Measurements from ENCODE around the gene DPEP3.
A peak's percentile ranks its signal among the peaks of the same experiment; 100 is the strongest.

Gene DPEP3

DNA sequence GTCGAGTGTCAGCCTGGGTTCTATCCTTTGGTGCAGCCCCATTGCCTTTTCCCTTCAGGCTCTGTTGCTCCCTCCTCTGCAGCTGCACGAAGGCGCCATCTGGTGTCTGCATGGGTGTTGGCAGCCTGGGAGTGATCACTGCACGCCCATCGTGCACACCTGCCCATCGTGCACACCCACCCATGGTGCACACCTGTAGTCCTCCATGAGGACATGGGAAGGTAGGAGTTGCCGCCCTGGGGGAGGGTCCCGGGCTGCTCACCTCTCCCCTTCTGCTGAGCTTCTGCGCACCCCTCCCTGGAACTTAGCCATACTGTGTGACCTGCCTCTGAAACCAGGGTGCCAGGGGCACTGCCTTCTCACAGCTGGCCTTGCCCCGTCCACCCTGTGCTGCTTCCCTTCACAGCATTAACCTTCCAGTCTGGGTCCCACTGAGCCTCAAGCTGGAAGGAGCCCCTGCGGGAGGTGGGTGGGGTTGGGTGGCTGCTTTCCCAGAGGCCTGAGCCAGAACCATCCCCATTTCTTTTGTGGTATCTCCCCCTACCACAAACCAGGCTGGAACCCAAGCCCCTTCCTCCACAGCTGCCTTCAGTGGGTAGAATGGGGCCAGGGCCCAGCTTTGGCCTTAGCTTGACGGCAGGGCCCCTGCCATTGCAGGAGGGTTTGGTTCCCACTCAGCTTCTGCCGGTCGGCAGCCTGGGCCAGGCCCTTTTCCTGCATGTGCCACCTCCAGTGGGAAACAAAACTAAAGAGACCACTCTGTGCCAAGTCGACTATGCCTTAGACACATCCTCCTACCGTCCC is 51.5 kb downstream of the DPEP3 start:
- DNase-seq, result peak; percentile 67

DNA sequence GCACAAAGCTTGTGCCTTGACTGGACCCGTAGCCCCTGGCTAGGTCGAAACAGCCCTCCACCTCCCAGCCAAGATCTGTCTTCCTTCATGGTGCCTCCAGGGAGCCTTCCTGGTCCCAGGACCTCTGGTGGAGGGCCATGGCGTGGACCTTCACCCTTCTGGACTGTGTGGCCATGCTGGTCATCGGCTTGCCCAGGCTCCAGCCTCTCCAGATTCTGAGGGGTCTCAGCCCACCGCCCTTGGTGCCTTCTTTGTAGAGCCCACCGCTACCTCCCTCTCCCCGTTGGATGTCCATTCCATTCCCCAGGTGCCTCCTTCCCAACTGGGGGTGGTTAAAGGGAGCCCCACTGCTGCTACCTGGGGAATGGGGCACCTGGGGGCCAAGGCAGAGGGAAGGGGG is 52.2 kb downstream of the DPEP3 start:
- DNase-seq, result no peak

DNA sequence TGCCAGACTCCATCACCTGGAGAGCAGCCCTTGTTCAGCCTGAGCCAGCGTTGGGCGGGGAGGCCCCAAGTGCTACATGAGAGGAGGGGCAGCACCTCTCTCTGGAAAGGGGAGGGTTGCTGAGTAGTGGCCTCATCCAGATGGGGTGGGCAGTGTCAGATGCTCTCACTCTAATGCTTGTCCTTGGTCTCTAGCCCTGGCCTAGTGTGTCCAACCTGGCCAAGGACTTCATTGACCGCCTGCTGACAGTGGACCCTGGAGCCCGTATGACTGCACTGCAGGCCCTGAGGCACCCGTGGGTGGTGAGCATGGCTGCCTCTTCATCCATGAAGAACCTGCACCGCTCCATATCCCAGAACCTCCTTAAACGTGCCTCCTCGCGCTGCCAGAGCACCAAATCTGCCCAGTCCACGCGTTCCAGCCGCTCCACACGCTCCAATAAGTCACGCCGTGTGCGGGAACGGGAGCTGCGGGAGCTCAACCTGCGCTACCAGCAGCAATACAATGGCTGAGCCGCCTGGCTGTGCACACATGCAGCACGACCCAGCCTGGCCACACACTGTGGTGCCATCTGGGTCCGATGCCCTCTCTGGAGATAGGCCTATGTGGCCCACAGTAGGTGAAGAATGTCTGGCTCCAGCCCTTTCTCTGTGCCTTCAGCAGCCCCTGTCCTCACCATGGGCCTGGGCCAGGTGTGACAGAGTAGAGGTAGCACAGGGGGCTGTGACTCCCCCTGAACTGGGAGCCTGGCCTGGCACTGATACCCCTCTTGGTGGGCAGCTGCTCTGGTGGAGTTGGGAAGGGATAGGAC is 53.0 kb downstream of the DPEP3 start:
- no peak for DNase-seq

DNA sequence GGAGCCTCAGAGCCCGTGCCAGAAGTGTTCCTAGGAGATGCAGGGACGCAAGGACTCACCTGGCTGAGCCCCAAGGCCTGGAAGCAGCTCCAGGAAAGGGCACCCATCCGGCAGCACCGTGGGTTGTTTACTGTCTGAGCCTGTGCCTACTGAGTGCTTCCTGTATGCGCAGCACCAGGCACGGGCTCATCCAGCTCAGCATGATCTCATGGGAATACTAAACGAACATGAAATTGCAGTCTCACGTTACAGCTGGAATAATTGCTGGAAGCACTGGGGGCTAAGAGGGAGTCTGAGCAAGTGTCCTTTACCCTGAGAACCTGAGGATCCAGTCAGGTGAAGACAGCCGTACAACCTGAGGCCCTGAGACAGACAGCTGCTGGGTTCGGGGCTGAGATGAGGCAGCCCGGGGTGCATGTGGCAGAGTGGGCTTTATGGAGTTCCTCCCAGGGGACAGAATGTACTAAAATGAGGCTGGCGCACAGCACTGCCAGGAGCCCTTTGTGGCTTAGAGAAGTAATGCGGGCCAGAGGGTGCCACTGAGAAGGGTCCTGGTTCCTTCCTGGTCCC is 54.0 kb downstream of the DPEP3 start:
- DNase-seq, result no peak

Measured in activated CD4-positive, alpha-beta T cell treated with anti-CD3 and anti-CD28 coated beads for 1 hour (primary cell).